AG20443 (cell line): ENCODE measurements around the gene RAB3A.

ENCODE experiments used
- DNase-seq: peaks from one replicate; pipeline ENCODE4 v3.0.0; 2012; ENCODE audit warnings: low spot score, mixed read lengths

Gene RAB3A, protein sequence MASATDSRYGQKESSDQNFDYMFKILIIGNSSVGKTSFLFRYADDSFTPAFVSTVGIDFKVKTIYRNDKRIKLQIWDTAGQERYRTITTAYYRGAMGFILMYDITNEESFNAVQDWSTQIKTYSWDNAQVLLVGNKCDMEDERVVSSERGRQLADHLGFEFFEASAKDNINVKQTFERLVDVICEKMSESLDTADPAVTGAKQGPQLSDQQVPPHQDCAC

DNA sequence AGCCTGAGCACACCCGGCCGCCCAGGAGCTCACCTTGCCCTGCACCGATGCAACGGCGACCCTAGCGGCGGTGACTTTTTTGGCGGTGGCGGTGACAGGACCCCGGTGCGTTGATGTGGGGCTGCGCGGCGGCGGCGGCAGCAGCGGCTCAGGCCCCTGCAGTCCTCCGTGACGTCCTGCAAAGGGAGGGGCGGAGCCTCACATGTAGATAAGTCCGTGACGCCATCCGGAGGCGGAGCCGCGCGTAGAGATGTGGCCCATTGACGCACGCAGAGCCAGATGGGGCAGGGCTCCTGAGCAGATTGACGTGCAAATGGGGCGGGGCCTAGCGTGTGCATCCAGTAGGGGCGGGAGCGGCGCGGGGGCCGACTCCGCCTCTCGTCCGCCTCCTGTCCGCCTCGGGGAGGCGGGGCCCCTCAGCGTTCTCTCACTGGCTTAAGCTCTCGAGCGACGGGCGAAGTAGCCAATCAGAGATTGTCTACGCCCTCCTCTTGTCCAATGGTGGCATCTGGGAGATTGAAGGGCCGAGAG lies at the start of gene RAB3A:
RAB3A (minus strand) TSS at position 180 of the 531 bp plus-strand sequence. CDS start 1,302 bp downstream, outside the sequence.
- peak; percentile 96 for DNase-seq

DNA sequence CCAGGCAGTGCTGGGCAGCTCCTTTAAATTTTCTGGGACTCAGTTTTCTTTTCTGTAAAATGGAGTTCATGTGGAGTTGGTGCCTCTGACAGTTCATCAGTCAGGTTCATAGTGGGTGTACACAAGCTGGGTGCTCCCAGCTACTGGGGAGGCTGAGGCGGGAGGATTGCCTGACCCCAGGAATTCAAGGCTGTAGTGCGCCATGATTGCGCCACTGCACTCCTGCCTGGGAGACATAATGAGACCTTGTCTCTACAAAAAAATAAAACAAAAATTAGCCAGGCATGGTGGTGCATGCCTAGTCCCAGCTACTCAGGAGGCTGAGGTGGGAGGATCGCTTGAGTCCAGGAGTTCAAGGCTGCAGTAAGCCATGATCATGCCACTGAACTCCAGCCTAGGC lies 49.3 kb upstream of the RAB3A start:
- no peak for DNase-seq

DNA sequence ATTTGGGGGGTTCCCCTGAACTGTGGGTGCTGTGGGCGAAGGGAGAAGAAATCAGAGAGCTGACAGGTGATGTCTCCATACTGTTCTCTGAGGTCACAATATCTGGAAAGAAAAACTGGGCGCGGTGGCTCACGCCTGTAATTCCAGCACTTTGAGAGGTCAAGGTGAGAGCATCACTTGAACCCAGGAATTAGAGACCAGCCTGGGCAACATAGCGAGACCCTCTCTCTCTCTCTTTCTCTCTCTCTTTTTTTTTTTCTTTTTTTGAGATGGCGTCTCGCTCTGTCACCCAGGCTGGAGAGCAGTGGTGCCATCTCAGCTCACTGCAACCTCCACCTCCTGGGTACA lies 48.5 kb upstream of the RAB3A start:
- DNase-seq = no peak

DNA sequence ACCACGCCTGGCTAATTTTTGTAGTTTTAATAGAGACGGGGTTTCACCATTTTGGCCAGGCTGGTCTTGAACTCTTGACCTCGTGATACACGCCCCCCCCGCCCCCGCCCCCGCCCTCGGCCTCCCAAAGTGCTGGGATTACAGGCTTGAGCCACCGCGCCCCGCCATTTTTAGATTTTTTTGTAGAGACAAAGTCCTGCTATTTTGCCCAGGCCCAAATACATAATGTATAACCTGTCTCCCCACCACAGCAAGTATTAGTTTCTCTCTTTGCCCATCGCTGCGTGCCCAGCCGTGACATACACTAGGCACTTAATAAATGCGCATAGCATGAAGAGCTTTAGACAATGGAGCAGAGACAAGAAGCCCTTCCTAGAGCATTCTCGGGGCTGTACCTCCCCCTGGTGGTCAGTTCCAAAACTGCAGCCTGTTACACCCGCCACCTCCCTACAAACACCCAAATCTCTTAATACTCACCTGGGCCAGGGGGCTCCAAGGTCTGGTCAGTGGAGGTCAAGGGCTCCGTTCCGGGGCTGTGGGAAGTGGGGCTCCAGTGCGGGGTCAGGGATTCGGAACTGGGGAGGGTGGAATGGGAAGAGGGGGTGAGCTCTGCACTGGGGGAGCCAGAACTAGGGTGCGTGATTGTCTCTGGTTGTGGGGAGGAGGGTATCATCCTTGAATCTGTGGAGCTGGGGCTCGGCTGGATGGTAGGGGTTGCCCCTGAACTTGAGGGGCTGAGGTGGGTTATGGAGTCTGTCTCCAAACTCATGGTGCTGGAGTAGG lies 47.9 kb upstream of the RAB3A start:
- peak; percentile 84 for DNase-seq

DNA sequence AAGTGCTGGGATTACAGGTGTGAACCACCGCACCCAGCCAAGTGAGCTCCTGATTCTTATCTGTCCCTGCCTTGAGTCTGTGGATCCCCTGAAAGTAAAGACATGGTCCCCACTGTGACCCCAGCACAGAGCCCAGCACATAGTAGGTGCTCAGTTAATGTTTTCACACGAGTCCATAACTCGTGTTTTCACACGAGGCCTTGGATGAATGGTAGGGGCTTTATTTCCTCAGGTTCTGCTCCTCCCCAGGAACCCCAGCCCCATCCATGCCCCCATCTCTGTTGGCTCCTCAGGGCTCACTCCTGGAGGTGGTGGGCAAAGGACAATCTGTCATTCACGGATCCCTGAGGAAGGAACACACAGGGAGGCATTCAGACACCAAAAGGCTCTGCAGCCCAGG lies 46.0 kb upstream of the RAB3A start:
- DNase-seq = no peak

DNA sequence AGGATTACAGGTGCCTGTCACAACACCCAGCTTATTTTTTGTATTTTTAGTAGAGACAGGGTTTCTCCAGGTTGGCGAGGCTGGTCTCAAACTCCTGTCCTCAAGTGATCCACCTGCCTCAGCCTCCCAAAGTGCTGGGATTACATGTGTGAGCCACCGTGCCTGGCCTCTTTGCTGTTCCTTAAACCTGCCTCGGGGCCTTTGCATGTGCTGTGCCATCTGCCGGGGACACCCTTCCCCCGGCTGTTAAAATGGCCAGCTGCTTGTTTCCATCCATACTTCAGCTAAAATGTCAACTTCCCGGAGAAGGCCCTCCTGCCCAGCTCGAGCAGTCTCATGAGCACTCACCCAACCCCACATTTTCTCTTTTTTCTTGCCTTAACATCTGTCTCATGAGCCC lies 41.5 kb upstream of the RAB3A start:
- DNase-seq = no peak

DNA sequence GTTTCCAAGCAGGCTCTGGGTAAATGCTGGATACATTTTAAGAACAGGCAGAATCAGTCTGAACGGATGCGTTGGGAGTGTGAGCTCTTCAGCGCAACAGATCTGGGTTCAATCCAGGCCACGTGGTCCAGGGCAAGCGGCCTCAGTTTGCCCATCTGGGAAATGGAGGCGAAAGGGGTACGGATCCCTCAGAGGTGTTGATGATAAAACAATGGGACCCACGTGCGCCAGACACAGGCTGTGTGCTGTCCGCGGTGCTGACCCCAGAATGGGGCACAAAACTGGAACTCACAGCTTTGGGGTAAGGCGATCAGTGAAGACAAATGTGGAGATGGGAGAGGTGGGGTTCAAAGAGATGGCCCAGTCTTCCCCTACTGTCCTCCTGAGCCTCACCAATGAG lies 35.5 kb upstream of the RAB3A start:
- no peak for DNase-seq

DNA sequence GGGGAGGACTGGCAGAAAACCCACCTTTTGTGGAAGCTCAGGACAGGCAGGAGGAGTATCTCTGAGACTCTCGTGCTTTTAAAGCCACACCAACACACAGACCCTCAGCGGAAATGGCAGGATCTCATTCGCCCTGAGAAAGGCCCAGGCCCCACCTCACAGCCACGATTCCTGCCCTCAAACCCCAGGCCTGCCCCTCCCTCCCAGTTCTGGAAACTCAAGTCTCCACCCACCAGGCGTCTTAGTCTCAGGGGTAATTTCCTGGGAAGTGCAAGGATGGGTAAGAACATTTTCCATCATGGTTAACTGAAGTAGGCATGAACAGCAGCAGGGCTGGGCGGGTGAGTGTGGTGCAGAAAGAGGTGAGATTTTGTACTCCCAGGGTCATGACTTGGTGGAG lies 30.4 kb upstream of the RAB3A start:
- DNase-seq = no peak

DNA sequence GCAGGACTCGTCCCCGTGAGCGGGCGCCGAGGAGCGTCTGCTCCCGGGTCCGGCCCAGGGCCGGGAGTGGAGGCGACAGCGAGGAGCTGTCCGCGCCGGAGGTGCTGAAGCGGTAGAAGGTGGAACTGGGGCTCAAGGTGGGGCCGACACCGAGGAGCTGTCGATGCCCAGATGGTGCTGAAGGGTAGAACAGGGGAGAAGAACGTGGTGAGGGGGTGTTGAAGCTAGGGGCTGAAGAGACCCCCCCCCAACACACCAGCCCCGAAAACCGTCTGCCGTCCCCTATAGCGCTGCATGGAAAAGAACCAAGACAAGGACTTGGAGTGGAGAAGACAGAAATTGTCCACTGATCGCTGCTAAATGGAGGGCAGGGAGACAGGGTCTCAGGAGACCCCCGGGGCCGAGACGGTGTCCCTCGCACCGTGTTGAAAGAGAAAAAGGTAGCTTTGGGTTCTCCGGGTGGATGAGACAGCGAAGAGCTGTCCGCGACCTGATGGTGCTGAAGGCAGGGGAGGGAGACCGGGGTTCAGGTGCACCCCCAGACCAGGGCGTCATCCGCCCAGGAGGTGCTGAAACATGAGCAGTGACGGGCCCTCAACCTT lies 29.5 kb upstream of the RAB3A start:
- peak; percentile 77 for DNase-seq

DNA sequence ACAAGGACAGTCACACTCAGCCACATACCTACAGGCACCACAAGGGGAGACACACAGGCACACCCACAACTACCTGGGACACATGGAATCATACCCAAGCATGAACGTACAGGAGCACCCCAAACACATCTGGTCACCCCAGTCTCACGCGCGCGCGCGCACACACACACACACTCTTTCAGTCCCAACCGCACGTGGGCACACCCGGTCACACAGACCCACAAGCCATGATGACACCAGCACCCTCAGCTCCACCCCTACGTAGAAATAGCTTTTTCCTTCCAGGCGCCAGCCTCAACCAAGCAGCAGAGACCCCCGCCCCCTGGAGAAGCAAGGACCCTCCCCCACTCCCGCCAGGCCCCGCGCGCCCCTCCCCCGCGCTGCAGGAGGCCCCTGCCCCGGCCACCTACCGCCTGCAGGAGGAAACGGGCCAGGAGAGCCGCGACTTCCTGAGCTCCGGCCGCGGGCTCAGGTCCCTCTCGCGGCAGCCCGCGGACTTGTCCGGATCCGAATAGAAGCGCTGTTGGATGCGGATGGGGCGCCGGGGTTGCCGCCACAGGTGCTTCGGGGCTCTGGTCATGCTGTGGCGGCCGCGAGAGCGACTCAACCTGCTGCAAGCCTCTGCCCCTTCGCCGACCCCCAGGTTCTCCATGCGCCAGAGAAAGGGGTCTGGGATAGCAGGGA lies 28.8 kb upstream of the RAB3A start:
- no peak for DNase-seq

DNA sequence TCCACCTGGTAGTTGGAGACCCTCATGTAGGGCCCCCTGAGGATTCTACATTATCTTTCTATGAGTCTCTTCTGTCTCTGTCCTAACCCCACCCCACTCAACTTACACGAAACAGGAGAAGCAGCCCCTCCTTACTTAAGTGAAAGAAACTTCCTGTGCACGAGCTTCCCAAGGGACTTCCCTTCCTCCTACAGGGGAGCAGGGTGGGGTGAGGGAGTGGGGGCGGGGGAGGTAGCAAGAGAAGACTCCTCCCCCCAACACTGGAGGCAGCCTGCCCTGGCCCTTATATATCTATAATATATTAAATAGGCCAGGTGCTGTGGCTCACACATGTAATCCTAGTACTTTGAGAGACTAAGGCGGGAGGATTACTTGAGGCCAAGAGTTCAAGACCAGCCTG lies 27.9 kb upstream of the RAB3A start:
- DNase-seq = no peak

DNA sequence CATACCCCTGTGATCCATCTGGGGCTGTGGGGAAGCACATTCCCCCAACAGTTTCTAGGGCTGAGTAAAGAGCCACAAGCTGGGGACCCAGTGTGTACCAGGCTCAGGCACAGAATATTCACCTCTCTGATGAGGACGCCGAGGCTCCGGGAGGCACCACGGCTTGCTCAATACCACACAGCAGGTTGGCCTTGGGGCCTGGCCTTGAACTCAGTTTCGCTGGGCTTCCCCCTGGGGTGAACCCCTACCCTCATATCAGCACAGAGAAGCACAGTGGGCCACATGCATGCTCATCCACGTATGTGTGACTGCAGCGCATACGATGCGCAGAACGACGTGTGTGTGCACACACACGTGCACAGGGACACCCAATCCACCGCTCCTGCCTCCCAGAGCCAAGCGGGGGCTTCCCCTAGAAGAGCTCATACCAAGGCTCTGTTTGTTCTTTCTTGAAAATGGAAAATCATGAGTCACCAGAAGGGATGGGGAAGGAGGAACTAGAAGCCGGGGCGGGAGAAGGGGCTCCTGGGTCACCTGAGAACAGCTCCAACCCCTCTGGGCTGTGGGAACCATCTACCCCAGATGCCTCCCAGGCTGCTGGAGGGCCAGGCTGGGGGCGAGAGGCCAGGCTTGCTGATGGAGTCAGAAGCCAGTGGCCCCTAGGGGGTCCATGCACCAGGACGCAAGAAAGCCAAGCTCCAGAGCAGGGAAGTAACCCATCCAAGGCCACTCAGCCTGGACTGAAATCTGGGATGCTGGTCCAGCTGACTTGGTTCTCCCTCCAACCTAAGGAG lies 27.3 kb upstream of the RAB3A start:
- DNase-seq = no peak

DNA sequence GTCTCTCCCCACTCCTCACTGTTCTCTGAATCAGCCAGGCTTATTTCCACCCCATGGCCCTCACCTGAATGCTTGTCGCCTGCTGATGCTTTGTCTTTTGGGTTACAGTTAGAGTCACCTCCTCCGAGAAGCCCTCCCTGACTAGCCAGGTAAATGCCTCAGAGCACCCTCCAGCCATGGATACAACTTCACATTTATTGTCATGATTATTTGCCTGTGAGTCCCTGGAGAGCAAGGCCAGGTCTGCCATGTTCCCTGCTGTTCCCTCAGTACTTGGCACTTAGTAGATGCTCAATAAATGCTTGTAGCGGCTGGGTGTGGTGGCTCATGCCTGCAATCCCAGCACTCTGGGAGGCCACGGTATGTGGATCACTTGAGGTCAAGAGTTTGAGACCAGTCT lies 26.1 kb upstream of the RAB3A start:
- no peak for DNase-seq

DNA sequence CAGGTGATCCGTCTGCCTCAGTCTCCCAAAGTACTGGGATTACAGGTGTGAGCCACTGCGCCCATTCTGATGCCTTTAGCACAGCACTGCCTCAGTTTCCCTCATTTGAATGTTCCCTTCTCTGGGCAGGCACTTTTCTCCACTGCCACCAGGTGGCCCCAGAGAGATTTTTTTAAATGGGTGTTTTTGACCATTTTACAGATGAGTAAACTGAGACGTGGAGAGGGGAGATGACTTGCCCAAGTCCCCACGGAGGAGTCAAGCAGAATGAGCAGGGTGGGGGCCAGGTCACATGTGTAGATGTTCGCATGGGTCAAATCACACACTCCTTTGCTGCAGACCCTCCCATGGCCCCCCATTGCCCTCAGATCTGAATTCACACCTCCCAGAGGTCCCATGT lies 25.6 kb upstream of the RAB3A start:
- no peak for DNase-seq

DNA sequence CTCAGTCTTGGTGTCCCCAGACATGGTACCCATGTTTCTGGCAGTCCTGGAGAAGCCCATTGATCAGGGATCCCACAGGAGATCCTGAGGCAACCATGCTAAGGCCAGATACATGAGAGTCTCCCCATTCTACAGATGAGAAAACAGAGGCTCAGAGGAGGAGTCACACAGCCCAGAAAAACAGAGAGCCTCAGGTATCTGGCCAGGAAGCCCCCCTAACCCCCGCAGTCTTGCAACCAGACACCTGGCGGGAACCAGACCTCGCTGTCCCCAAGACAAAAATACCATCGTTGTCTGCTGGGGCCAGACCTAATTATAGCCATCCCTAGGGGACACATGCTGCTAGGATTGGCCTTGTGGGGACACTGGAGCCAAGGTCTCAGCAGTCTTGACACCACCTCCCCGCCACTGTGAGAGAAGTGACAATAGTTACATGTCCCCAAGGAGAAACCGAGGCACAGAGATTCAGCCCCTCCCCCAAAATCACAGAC lies 24.0 kb upstream of the RAB3A start:
- no peak for DNase-seq

DNA sequence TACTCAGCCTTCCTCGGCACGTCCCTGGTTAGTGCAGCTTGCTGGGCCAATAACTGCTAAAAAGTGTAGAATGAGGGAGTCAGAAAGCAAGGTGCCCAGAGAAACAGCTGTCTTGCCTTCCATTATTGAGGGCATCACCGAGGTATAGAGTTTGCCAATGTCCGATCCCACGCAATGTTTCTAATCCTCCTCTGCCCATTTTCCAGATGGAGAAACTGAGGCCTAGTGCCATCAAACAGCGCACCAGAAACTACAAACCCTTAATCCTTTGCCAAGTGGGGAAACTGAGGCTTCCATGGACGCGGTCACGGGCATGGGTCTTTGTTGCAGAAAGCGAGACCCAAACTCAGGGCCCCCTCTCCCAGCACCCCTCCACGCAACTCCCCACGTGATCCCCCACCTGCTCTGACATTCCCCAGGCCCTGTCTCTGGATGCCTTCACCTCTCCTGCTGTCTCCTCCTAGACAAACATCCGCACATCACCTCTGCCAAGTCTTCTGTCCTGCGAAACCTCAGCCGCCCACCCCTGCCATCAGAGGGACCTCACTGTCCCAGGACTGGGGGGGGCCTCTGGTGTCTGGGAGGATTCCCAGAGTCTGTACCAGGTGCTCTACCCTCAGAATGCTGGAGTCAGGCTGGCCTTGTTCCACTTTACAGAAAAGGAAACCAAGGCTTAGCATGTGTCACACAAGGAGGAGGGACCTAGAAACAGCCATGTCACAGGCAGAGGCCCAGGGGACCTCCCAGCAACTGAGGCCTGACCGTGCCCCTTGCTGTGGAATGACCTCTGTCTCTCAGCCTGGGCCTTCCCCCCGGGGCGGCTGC lies 23.3 kb upstream of the RAB3A start:
- DNase-seq = no peak

DNA sequence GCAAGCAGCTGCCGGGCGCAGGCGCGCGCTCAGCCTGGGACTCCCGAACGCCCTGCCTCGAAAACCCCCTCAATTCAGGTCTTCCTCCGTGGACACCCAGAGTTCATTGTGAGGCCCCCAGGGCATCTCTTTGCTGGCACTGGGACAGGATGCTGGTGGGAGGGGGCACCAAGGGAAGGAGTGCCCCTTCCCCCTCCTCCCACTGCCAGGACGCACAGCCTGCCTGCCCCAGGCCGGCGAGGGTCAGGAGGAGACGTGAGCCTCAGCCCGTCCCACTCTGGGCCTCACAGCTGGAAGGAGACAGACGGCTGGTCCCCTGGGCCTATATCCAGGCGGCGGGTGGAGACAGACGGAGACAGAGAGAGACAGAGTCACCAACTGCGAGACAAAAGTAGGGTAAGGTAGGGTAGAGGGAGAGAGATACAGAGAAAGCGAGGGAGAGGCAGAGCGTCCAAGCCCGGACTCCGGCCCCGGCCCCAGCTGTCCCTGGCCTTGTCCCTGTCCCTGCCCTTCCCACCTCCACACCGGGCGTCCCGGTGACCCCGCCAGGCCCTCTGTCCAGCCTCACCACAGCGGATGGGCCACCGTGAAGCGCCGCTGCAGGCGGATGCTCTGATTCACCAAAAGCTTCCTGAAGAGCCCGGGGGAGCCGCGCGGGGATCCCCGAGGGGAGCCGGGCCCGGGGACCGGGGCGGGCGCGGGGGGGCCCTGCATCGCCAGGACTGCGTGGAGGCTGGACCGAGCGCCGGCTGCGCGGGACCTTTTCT lies 22.0 kb upstream of the RAB3A start, which contains the start of gene PDE4C:
PDE4C (minus strand) TSS at position 737 of the 767 bp plus-strand sequence; CDS start at position 714, 23 bp downstream.
- no peak for DNase-seq

DNA sequence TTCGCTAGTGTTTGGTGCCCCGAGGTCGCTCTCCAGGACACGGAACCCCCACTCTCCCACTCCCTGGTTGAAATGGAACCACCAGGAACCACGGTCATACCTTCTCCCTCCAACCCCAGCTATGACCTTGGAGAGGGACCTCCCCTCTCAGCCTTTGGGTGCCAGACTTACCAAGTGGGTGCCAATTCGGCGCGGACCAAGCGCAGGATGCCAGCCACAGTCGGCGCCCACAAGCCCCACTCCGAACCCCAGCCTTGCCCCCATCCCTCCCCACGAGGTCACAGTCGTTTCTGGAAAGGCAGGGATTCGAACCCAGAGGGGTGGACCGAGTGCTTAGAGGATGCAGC lies 21.5 kb upstream of the RAB3A start:
- no peak for DNase-seq

DNA sequence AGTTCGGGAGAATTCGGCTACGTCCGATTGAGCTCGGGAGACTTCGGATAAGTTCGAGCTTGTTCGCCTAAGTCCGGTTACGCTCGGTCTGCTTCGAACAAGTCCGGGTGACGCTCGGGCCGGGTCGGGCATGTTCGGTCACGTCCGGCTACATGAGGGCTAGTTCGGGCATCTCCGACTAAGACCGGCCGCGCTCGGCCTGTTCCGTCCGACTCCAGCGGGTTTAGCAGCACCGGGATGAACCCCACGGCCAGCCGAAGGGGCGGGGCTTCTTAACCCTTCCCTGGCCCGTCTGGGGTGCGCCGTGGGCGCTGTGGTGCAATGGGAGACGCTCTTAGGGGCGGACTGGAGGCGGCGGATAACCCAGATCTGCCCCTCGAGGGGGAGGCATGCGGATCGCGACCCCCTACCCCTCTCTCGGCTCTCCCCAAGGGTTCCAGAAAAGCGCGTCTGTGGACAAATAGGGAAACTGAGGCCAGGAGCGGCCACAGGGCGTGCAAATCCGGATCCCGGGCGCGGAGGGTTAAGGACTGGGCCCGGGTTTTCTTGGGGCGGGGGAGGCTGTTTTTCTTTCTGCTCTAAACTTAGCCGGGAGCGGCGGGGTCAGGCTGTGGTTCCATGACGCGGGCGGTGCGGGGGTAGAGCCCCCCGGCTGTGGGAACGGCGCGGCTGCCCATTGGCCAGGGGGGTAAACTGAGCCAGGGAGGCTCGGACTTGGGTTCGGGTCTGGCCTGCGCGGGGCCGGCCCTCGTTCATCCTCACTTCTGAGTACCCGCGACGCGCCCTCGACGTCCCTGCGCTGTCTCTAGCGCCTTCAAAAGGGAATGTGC lies 20.9 kb upstream of the RAB3A start:
- peak; percentile 99 for DNase-seq
